SK-N-SH treated with all-trans-retinoic acid at 6 μM for 48 hours (cell line): Measurements from ENCODE around the gene POLR2C.

Experiments
- ATAC-seq: fragments of 200-7000 bp; cut with Tn5 transposase; 3 replicates; pipeline ENCODE4 v1.9.1; 2020; ENCODE audit warnings: mild to moderate bottlenecking, moderate library complexity
- ARNTL ChIP-seq: fragments of 450-650 bp; formaldehyde crosslinking; IDR thresholded peaks from 2 replicates; pipeline ENCODE4 v1.5.0; 2020; ENCODE audit warnings: low read depth, mild to moderate bottlenecking, moderate library complexity, borderline replicate concordance
- BACH2 ChIP-seq: fragments of 250-450 bp; sonication (Bioruptor Pico); IDR thresholded peaks from 2 replicates; pipeline ENCODE4 v1.9.0; 2021; ENCODE audit warnings: mild to moderate bottlenecking, borderline replicate concordance
- CSDC2 ChIP-seq: fragments of 250-450 bp; sonication (Bioruptor Pico); IDR thresholded peaks from 2 replicates; pipeline ENCODE4 v1.5.0; 2020; ENCODE audit warnings: mild to moderate bottlenecking, moderate library complexity
- ESRRG ChIP-seq: fragments of 250-450 bp; sonication (Bioruptor Pico); IDR thresholded peaks from 2 replicates; pipeline ENCODE4 v1.6.1; 2021; ENCODE audit warnings: mild to moderate bottlenecking
- GLIS3 ChIP-seq: fragments of 250-450 bp; sonication (Bioruptor Pico); IDR thresholded peaks from 2 replicates; pipeline ENCODE4 v1.5.0; 2020; ENCODE audit warnings: mild to moderate bottlenecking, moderate library complexity
- ISL1 ChIP-seq: fragments of 250-450 bp; sonication (Bioruptor Pico); IDR thresholded peaks from 2 replicates; pipeline ENCODE4 v2.1.2; 2022; ENCODE audit warnings: mild to moderate bottlenecking, moderate library complexity
- OSR1 ChIP-seq: fragments of 250-450 bp; sonication (Bioruptor Pico); IDR thresholded peaks from 2 replicates; pipeline ENCODE4 v1.8.0; 2022; ENCODE audit warnings: moderate library complexity, mild to moderate bottlenecking, inconsistent platforms
- PPARA ChIP-seq: fragments of 250-450 bp; sonication (Bioruptor Pico); IDR thresholded peaks from 2 replicates; pipeline ENCODE4 v1.5.0; 2020; ENCODE audit warnings: mild to moderate bottlenecking, borderline replicate concordance
- RARB ChIP-seq: fragments of 250-450 bp; sonication (Bioruptor Pico); IDR thresholded peaks from 2 replicates; pipeline ENCODE4 v1.8.0; 2021; ENCODE audit warnings: mild to moderate bottlenecking, moderate library complexity
- SNAI2 ChIP-seq: fragments of 250-450 bp; sonication (Bioruptor Pico); IDR thresholded peaks from 2 replicates; pipeline ENCODE4 v1.5.0; 2020; ENCODE audit warnings: mild to moderate bottlenecking, moderate library complexity
- TCF4 ChIP-seq: fragments of 250-450 bp; sonication (Bioruptor Pico); IDR thresholded peaks from 2 replicates; pipeline ENCODE4 v1.8.0; 2021; ENCODE audit warnings: mild to moderate bottlenecking, moderate library complexity, borderline replicate concordance
- TOX ChIP-seq: fragments of 250-450 bp; sonication (Bioruptor Pico); IDR thresholded peaks from 2 replicates; pipeline ENCODE4 v1.8.0; 2021; ENCODE audit warnings: mild to moderate bottlenecking, moderate library complexity, borderline replicate concordance
- TSHZ2 ChIP-seq: fragments of 250-450 bp; sonication (Bioruptor Pico); IDR thresholded peaks from 2 replicates; pipeline ENCODE4 v1.5.0; 2020; ENCODE audit warnings: mild to moderate bottlenecking, moderate library complexity
- ZFP3 ChIP-seq: fragments of 250-450 bp; sonication (Bioruptor Pico); IDR thresholded peaks from 2 replicates; pipeline ENCODE4 v1.5.0; 2020; ENCODE audit warnings: mild to moderate bottlenecking, moderate library complexity
- ZFP30 ChIP-seq: fragments of 450-650 bp; formaldehyde crosslinking; IDR thresholded peaks from 2 replicates; pipeline ENCODE4 v1.5.0; 2022; ENCODE audit warnings: mild to moderate bottlenecking, moderate library complexity
- ZNF565 ChIP-seq: fragments of 450-650 bp; formaldehyde crosslinking; conservative IDR thresholded peaks from 2 replicates; pipeline ENCODE4 v1.5.0; 2020; ENCODE audit warnings: low read depth, mild to moderate bottlenecking, moderate library complexity
- ZNF70 ChIP-seq: fragments of 450-650 bp; formaldehyde crosslinking; IDR thresholded peaks from 2 replicates; pipeline ENCODE4 v1.5.0; 2020; ENCODE audit warnings: mild to moderate bottlenecking, moderate library complexity
- ZNF8 ChIP-seq: fragments of 450-650 bp; formaldehyde crosslinking; IDR thresholded peaks from 2 replicates; pipeline ENCODE4 v1.5.0; 2020; ENCODE audit warnings: mild to moderate bottlenecking, moderate library complexity
- TF ChIP-seq, protein P1 (sequence below): fragments of 250-450 bp; sonication (Bioruptor Pico); IDR thresholded peaks from 2 replicates; pipeline ENCODE4 v1.5.1; 2020; ENCODE audit warnings: low read depth, mild to moderate bottlenecking, moderate library complexity
- TF ChIP-seq, protein P2 (sequence below): fragments of 250-450 bp; sonication (Bioruptor Pico); IDR thresholded peaks from 2 replicates; pipeline ENCODE4 v1.8.0; 2020; ENCODE audit warnings: mild to moderate bottlenecking, moderate library complexity, borderline replicate concordance
- TF ChIP-seq, protein P3 (sequence below): fragments of 250-450 bp; sonication (Bioruptor Pico); IDR thresholded peaks from 2 replicates; pipeline ENCODE4 v1.8.0; 2021; ENCODE audit warnings: low read depth, mild to moderate bottlenecking, moderate library complexity, borderline replicate concordance

Gene POLR2C

GRCh38 chr16:57416084-57416483 is 46.4 kb upstream of the POLR2C start:
- TF ChIP-seq PPARA (CRISPR knock-in tag): no peak
- no peak for TF ChIP-seq ZNF8
- no peak for TF ChIP-seq ISL1 (CRISPR knock-in tag)
- no peak for TF ChIP-seq ZNF70 (CRISPR knock-in tag)
- no peak for TF ChIP-seq ZFP30 (CRISPR knock-in tag)
- TF ChIP-seq ARNTL (CRISPR knock-in tag): no peak
- TF ChIP-seq ESRRG: no peak
- TF ChIP-seq SNAI2: no peak
- no peak for TF ChIP-seq TSHZ2 (CRISPR knock-in tag)
- no peak for TF ChIP-seq ZNF565 (CRISPR knock-in tag)
- no peak for TF ChIP-seq GLIS3 (CRISPR knock-in tag)
- TF ChIP-seq, protein P1, sequence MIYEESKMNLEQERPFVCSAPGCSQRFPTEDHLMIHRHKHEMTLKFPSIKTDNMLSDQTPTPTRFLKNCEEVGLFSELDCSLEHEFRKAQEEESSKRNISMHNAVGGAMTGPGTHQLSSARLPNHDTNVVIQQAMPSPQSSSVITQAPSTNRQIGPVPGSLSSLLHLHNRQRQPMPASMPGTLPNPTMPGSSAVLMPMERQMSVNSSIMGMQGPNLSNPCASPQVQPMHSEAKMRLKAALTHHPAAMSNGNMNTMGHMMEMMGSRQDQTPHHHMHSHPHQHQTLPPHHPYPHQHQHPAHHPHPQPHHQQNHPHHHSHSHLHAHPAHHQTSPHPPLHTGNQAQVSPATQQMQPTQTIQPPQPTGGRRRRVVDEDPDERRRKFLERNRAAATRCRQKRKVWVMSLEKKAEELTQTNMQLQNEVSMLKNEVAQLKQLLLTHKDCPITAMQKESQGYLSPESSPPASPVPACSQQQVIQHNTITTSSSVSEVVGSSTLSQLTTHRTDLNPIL (CRISPR knock-in tag): no peak
- TF ChIP-seq OSR1 (CRISPR knock-in tag): no peak
- ATAC-seq: no peak

DNA sequence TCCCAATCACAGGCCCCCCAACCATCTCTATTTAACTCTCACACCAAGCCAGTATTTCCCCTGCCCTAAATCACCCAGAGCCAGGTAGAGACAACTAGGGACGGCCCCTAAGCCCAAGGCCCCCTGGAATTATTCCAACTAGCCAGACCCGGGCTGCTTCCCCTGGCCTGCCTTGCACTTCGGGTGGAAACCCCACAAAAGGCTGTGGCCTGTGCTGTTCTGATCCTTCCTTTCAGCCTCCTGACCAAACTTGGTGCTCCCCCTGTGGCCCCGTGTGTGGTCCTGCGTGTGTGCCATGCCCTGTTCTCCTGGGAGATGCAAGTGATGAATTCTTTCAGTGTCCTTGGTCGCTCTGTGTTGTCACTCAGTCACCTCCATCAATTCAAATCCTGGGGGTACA is 43.0 kb upstream of the POLR2C start:
- TF ChIP-seq CSDC2 (no peak), GLIS3 (CRISPR knock-in tag) (no peak), OSR1 (CRISPR knock-in tag) (no peak), SNAI2 (no peak), RARB (CRISPR knock-in tag) (no peak), ARNTL (CRISPR knock-in tag) (no peak), ZNF8 (no peak), TOX (CRISPR knock-in tag) (no peak), ESRRG (no peak), ZNF70 (CRISPR knock-in tag) (no peak), BACH2 (no peak), ZFP3 (CRISPR knock-in tag) (no peak), PPARA (CRISPR knock-in tag) (no peak), ZNF565 (CRISPR knock-in tag) (no peak), ISL1 (CRISPR knock-in tag) (no peak), TSHZ2 (CRISPR knock-in tag) (no peak), TCF4 (CRISPR knock-in tag) (no peak)
- TF ChIP-seq, protein P2, sequence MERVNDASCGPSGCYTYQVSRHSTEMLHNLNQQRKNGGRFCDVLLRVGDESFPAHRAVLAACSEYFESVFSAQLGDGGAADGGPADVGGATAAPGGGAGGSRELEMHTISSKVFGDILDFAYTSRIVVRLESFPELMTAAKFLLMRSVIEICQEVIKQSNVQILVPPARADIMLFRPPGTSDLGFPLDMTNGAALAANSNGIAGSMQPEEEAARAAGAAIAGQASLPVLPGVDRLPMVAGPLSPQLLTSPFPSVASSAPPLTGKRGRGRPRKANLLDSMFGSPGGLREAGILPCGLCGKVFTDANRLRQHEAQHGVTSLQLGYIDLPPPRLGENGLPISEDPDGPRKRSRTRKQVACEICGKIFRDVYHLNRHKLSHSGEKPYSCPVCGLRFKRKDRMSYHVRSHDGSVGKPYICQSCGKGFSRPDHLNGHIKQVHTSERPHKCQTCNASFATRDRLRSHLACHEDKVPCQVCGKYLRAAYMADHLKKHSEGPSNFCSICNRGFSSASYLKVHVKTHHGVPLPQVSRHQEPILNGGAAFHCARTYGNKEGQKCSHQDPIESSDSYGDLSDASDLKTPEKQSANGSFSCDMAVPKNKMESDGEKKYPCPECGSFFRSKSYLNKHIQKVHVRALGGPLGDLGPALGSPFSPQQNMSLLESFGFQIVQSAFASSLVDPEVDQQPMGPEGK (CRISPR knock-in tag): no peak
- TF ChIP-seq, protein P1 (CRISPR knock-in tag): no peak
- TF ChIP-seq, protein P3, sequence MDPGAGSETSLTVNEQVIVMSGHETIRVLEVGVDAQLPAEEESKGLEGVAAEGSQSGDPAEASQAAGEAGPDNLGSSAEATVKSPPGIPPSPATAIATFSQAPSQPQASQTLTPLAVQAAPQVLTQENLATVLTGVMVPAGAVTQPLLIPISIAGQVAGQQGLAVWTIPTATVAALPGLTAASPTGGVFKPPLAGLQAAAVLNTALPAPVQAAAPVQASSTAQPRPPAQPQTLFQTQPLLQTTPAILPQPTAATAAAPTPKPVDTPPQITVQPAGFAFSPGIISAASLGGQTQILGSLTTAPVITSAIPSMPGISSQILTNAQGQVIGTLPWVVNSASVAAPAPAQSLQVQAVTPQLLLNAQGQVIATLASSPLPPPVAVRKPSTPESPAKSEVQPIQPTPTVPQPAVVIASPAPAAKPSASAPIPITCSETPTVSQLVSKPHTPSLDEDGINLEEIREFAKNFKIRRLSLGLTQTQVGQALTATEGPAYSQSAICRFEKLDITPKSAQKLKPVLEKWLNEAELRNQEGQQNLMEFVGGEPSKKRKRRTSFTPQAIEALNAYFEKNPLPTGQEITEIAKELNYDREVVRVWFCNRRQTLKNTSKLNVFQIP: no peak
- ATAC-seq: no peak
